Left ventricle myocardium superior (tissue), 1 donor: ENCODE measurements around the gene ARHGAP30. TPM values are rescaled to one million over a fixed set of nuclear protein-coding genes. Genes with fewer than 3 reads are reported as not detected.
"Not testable (repeated sequence)": the region's sequence is repeated elsewhere in the genome, so short reads cannot be mapped to it uniquely, and the experiment has no call there.

Experiments used
- ATAC-seq: fragments of 200-7000 bp; cut with Tn5 transposase; one replicate; pipeline ENCODE4 v1.9.1; 2020; ENCODE audit warnings: mild to moderate bottlenecking, moderate library complexity
- DNase-seq: peaks from one replicate; pipeline ENCODE4 v3.0.0-alpha.2; 2020
- intact Hi-C: fragments of 100-400 bp; cut with micrococcal nuclease; formaldehyde crosslinking; loops from one replicate; pipeline ENCODE4 v1.11.0; 2022
- total RNA-seq: library from RNA; stranded (reverse); fragmentation: NEBNext Ultra II Directional; extraction: Animal tissue kit (Norgen Biotek cat#: 25700); gene quantifications from one replicate; pipeline ENCODE4 v1.2.1, GENCODE V29; 2021
- donor health status: DM: no; HTN: yes; CAD: no; lungs with severe emphysema.

ARHGAP30 gene
- total RNA-seq, 1 donor from 2014 or later, result 3.7 TPM

DNA sequence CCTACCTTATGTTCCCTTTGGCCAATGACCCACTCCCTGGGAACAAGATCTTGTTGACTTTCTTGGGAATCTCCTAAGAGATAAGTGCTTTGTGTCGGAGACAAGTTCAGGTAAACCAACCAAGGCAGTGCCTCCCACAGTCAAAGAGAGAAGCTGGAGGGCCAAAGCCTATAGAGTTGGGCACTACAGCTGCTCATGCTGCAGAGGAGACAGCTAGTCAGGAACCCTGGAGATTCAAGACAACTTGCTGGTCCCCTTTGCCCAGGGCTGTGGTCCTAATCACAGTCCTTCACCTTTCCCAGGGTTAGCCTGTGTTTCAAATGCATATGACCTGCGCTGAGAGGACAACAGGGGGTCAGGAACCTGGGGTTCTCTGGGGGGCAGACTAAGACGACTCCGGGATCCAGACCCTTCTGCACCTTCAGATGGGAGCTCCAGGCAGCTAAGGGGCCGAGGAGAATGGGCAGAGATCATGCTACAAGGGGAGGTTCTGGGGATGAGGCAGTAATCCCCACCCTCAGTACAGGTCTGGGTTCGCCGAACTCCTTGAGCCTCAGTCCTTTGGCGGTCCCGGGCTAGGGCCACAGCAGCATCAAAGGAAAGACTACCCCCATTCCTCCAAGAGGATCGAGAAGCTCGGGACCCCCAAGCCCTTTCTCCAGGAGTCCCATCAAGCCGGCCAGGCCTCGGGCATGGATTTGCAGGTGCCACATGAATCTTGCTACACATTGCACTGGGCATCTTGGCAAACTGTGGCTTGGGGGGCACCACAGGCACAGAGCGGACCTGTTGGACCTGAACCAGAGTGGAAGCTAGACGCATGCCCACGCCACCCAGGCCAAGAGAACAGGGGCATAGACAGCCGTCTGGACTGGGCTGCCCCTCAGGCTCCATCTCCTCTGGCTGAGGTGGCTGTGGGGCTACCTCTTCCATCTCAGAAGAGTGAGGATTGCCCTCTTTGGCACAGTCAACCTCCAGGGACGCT is 22.0 kb downstream of the ARHGAP30 start:
- intact Hi-C loops, result no loop called here
- no peak for ATAC-seq

GRCh38 chr1:161046605-161047228 is 23.0 kb downstream of the ARHGAP30 start:
- intact Hi-C loops, result no loop called here
- DNase-seq (no peak), ATAC-seq (no peak)

More for the DNA sequence above, 22.0 kb downstream of the ARHGAP30 start:
- DNase-seq, result no peak

DNA sequence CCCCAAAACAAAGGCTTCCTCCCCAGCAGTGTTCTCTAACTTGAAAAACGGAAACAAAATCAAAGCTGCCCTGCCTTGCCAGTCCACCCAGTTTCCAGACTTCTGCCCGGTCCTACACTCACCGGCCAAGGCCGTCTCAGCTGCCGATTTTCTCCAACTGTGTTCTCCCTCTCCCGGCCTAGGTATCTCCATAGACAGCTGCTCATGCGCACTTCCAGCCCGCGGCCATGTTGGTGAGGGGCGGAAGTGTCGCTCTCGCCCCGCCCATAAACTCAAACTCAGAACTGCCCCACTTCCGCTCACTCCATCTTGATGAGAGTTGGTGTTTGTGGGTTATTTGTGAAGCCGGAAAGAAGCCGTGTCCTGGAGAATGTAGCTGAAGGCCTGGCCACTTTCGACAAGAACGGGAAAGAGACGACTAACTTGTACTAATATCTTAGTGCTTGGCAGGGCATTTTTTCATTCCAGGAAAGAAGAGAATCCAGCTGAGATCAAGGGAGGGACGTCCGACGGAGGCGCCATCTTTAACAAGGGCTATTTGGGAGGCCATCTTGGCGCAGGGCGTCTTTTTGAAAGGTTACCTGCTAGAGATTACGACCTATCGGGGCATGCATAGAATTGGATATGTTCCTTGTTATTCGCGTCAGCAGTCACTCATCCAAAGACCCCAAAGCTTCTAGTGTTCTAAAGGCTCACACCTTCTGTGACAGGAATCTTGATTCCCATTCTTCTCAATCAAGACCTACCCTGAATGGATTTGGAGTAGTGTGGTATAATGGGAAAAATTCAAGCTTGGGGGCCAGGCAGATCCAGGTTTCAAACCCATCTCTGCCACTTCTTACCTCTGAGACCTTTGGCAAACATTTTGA is 23.7 kb downstream of the ARHGAP30 start, which contains the start of gene USF1:
USF1 (minus strand) TSS at position 242 of the 869 bp plus-strand sequence. CDS start 2,702 bp downstream, outside the sequence.
- intact Hi-C loops, result no loop called here
- DNase-seq (peak; percentile 95), ATAC-seq (peak; percentile 98)

DNA sequence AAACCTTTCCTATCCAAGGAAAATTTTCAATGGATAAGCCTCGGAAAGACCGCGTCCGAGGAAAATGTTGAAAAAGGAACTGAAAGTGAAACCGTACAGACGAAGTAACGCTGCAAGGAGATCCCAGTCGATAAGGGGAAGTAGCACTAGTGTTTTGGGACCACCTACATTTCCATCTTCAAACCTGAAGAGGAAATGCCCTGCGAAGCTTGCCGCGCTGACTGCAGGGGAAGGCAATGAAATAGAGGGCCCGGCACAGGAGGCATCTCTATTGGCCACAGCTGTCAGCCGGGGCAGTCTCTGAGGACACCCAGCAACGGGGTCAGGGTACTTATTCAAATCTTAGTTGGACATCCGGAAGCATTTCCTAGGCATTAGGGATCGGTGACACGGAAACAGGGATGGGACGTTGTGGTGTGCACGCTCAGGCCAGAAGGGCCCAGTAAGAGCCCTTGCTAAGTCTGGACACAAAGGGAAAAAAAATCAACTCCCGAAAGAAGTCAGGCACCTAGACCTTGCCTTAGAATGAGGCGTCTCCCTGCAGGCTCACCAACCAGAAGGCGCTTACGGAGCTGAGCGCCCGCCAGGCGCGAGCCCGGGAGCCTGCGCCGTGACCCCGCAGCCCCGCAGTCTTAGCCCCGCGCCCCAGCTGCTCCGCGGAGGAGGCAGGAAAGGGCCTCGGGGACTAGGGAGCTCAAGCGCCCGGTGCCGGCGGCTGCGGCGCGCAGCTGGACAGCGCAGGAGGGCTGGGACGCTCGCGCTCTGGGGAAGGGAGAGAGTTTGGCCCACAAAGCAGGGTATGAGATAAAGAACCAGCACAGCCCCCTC is 24.6 kb downstream of the ARHGAP30 start:
- ATAC-seq, result peak; percentile 68
- intact Hi-C loops, result no loop called here
- DNase-seq, result peak; percentile 73

DNA sequence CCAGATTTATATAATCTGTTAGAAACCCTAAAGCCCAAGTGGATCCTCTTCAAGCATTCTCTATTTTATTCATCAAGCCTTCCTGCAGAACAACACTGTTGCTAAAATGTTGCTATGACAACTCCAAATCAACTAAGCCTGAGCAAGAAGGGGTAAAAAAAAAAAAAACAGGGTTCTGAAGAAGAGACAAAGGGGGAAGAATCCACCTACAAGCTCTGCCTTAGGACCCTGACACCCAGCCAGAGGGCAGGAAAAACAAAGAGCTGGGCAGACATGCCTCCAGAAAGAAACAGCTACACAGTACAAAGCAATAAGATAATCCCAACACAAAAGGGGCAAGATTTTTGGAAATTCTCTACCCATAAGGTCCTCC is 25.2 kb downstream of the ARHGAP30 start:
- DNase-seq (no peak), ATAC-seq (no peak)
- intact Hi-C loops, result no loop called here

GRCh38 chr1:161039546-161039945 is 30.1 kb downstream of the ARHGAP30 start:
- DNase-seq (no peak), ATAC-seq (no peak)
- intact Hi-C loops, result no loop called here

GRCh38 chr1:161039154-161039545 is 30.5 kb downstream of the ARHGAP30 start:
- intact Hi-C loops, result no loop called here
- DNase-seq (no peak), ATAC-seq (no peak)

DNA sequence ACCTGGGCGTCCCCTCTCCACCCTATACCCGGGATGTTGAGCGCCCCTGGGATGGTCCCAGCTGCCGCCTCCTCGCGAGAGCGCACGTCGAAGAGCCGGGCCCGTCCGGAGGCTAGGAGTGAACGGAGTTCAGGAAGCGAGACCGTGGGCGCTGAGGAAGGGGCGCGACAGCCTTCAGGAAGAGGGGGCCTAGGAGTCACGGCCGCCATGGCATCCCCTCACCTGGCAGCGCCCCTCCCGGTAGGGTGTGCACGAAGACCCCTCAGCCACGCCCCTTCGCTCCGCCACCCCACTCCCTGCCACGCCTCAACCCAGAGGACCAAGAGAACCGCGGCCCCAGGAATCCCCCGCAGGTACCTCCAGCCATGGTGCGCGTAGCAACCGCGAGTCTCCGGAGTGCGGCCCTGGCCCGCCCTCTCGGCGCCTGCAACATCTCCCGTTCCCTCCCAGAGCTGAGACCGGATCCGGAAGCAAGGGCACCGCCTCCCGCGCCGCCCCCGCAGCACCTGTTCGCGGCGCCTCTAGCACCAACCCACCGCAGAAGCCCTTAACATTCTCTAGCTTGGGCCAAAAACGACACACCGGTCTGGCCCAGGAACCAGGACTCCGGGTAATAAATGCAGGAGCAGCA is 31.1 kb downstream of the ARHGAP30 start, which contains the start of gene TSTD1:
TSTD1 (minus strand) TSS at position 442 of the 631 bp plus-strand sequence; CDS start at position 367, 75 bp downstream.
- ATAC-seq (peak; percentile 82), DNase-seq (peak; percentile 69)
- intact Hi-C loops, result no loop called here

GRCh38 chr1:161037661-161038522 is 31.8 kb downstream of the ARHGAP30 start:
- DNase-seq, result no peak
- intact Hi-C loops, result no loop called here

DNA sequence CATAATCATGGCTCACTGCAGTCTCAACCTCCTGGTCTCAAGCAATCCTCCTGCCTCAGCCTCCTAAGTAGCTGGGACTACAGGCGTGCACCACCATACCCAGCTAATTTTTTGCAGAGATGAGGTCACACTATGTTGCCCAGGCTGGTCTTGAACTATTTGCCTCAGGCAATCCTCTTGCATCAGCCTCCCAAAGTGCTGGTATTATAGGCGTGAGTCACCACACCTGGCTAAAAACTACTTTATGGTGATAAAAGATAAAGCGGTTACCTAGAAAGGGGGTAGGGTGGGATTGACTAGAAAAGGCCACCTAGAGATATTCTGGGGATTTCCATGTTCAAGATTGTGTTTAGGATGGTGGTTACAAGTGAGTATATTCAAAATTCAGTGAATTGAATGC is 35.9 kb downstream of the ARHGAP30 start:
- no peak for DNase-seq
- intact Hi-C loops, result no loop called here
- ATAC-seq, result no peak

More at GRCh38 chr1:161037661-161038522, 31.8 kb downstream of the ARHGAP30 start:
- peak; percentile 10 for ATAC-seq

DNA sequence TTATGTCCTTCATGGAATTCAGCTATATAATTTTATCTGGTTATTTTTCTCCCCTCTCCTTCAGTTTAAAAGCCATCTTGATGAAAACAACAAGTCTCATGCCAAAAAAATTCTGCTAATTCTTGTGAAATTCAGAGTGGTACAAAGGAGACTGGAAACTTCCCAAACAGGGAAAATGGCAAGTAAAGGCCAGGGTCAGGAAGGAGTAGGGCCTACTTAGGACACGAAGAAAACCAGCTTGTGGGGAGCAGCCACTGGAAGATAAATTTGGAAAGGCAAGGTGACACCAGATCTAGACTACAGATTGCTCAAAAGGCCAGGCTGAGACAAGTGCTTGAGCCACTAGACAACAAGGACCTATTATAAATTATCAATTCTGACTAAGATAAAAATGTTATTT is 37.3 kb downstream of the ARHGAP30 start:
- DNase-seq, result no peak
- intact Hi-C loops, result no loop called here
- ATAC-seq, result no peak

DNA sequence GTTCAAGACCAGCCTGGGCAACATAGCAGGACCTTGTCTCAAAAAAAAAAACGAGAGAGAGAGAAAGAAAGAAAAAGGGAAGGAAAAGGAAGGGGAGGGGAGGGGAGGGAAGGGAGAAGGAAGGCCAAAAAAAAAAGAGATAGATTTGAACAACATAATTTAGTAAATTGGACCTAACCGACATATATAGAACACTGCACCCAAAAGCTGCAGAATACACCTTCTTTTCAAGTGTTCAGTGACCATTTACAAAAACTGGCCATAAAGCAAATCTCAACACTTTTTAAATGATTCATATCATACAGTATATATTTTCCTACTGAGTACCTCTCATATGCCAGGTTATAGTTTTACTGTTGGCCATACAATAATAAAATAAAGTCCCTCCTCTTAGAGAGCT is 37.8 kb downstream of the ARHGAP30 start:
- intact Hi-C loops, result no loop called here
- no peak for ATAC-seq
- no peak for DNase-seq

DNA sequence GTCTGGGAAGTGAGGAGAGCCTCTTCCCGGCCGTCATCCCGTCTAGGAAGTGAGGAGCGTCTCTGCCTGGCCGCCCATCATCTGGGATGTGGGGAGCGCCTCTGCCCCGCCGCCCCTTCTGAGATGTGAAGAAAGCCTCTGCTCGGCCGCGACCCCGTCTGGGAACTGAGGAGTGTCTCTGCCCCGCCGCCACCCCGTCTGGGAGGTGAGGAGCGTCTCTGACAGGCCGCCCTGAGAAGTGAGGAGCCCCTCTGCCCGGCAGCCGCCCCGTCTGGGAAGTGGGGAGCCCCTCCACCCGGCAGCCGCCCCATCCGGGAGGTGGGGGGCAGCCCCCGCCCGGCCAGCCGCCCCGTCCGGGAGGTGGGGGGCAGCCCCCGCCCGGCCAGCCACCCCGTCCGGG is 40.2 kb downstream of the ARHGAP30 start:
- ATAC-seq, intact Hi-C loops, DNase-seq: not testable (repeated sequence)

DNA sequence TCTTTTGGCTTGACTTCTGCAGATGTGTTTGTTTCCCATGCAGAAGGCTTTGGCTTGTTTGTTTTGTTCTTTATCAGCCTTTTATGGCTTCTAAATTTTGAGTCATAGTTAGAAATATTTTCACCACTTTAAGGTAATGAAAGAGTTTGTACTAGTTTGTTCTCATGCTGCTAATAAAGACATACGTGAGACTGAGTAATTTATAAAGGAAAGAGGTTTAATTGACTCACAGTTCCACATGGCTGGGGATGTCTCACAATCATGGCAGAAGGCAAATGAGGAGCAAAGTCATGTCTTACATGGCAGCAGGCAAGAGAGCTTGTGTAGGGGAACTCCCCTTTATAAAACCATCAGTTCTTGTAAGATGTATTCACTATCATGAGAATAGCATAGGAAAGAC is 42.7 kb downstream of the ARHGAP30 start:
- DNase-seq, ATAC-seq, intact Hi-C loops: not testable (repeated sequence)

DNA sequence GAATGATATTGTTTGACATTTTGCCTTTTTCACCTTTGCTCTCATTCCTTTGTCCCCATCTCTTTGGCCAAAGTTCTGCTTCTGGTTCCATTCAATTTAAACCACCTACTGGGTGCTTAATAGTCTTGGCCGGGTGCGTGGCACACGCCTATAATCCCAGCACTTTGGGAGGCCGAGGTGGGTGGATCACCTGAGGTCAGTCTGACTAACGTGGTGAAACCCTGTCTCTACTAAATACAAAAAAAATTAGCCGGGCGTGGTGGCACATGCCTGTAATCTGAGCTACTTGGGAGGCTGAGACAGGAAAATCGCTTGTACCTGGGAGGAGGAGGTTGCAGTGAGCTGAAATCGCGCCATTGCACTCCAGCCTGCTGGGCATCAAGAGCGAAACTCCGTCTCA is 47.3 kb downstream of the ARHGAP30 start:
- intact Hi-C loops, DNase-seq, ATAC-seq: not testable (repeated sequence)

- DNase-seq, result no peak
- ATAC-seq, result no peak
- intact Hi-C loops, result no loop called here
Observed at GRCh38 chr1:161021970-161022353, 47.7 kb downstream of the ARHGAP30 start.
